Cardiac ventricle fibroblast (primary cell): Measurements from ENCODE around the gene RSPH6A. TPM values are rescaled to one million over a fixed set of nuclear protein-coding genes. Genes with fewer than 3 reads are reported as not detected.

Source experiments
- total RNA-seq: library from RNA; depleted of rRNA; stranded (reverse); fragments of >200 nt; gene quantifications from 2 replicates; pipeline ENCODE4 v1.2.3, GENCODE V29; 2015

The RSPH6A gene
- total RNA-seq: not detected in 2 replicates

DNA sequence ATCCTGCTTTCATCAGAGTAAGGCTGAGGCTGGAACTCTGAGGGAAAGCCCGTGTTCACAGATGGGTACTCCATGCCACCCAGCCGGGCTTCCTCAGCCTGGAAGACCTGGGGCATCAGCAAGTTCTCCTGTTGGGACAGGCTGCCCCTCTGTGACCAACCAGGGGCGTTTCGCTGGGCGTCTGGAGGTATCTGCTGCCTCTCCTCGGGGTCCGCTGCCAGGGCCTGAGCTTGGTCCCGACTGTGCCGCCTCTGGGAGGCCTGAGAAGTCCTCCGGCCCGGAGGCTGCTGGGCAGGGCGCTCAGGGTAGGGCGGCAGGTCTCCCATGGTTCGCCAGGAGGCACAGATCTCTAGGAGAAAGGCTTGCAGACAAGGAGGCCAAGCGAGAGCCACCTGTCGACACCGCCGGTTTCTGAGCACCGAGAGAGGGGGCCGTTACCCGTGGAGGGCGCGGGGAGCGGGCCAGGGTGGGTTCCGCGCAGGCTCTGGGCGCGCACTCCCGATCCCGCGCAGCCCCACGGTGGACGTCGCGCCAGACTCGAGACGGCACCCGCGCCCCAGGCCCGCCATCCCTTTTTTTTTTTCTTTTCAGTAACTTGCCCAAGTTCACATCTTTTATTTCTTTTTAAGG is at the start of gene RSPH6A:
TSS of gene RSPH6A (minus strand) at position 458 of the 630 bp plus-strand sequence. CDS start at position 326, 132 bp downstream.

GRCh38 chr19:45863840-45864628 is 48.9 kb upstream of the RSPH6A start, which contains the start of gene FOXA3:
Gene FOXA3 (plus strand): TSS chr19:45864326. CDS start chr19:45864457, 131 bp downstream.

GRCh38 chr19:45862564-45863334 is 47.6 kb upstream of the RSPH6A start, which contains the start of gene SYMPK:
Gene SYMPK (minus strand): TSS chr19:45863147. CDS start chr19:45854495, 8,652 bp downstream.

GRCh38 chr19:45792470-45793177 is 22.5 kb downstream of the RSPH6A start, which contains the start of gene DMWD:
Gene DMWD (minus strand): TSS chr19:45792845. CDS start chr19:45792756, 89 bp downstream.

GRCh38 chr19:45782162-45782691 is 32.9 kb downstream of the RSPH6A start, which contains the start of gene DMPK:
Gene DMPK (minus strand): TSS chr19:45782490. CDS start chr19:45782352, 138 bp downstream.

DNA sequence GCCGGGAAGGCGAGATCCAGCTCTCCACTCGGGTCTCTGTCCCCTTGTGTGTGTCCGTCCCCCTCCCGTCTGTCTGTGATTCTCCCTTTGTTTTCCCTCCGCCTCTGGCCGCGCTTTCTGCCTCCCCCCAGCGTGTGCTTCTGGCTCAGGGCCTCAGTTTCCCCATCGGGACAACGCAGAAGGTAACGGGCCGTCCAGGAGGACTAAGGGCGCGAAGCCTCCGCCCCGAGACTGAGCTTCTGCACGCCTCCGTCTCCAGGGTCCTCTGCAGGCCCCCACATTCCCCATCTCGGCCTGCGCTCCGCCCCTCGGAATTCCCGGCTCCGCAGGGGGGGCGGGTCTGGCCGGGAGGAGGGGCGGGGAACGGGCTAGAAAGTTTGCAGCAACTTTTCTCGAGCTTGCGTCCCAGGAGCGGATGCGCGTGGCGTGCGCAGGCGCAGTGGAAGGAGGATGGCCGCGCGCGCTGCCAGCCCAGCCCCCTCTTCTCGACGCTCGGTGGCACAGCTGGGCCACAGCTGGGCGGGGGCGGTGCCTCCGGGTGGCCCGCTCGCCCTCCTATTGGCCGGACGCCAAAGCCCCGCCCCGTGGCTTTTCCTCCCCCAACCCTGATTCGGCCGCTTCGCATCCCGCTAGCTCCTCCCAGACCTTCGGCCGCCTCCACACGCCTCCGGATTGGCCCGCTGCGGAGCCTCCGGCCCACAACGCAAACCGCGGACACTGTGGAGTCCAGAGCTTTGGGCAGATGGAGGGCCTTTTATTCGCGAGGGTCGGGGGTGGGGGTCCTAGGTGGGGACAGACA is 45.9 kb downstream of the RSPH6A start, which contains the start of gene SIX5:
TSS of gene SIX5 (minus strand) at position 269 of the 799 bp plus-strand sequence. CDS start 408 bp downstream, outside the sequence.

Other genes with a start within 250 kb of the RSPH6A start
- 9.1 and 12.1 TPM in 2 replicates for gene OPA3, start 230.5 kb downstream of the RSPH6A start, total RNA-seq
- gene GPR4, start 213.1 kb downstream of the RSPH6A start, total RNA-seq: 1.8 TPM in 2 replicates
- gene EML2, start 175.9 kb downstream of the RSPH6A start, total RNA-seq: 20.5 and 31.9 TPM in 2 replicates
- 0.44 TPM in 1 of 2 replicates, not detected in the other for gene GIPR, start 147.1 kb downstream of the RSPH6A start, total RNA-seq
- 212 and 276 TPM in 2 replicates for gene SNRPD2, start 123.4 kb downstream of the RSPH6A start, total RNA-seq
- 8.9 and 10.8 TPM in 2 replicates for gene QPCTL, start 122.6 kb downstream of the RSPH6A start, total RNA-seq
- gene FBXO46, start 84.4 kb downstream of the RSPH6A start, total RNA-seq: 8.4 and 10.4 TPM in 2 replicates
- not detected in 2 replicates for gene MEIOSIN, start 81.9 kb downstream of the RSPH6A start, total RNA-seq
- 24.6 and 28.0 TPM in 2 replicates for gene SIX5, start 46.1 kb downstream of the RSPH6A start, total RNA-seq
- gene DMPK, start 32.8 kb downstream of the RSPH6A start, total RNA-seq: 14.4 and 14.8 TPM in 2 replicates
- gene DMWD, start 22.5 kb downstream of the RSPH6A start, total RNA-seq: 18.8 and 19.0 TPM in 2 replicates
- 25.6 and 31.4 TPM in 2 replicates for gene SYMPK, start 47.8 kb upstream of the RSPH6A start, total RNA-seq
- gene FOXA3, start 49.0 kb upstream of the RSPH6A start, total RNA-seq: not detected in 2 replicates
- 30.3 and 30.5 TPM in 2 replicates for gene IRF2BP1, start 70.8 kb upstream of the RSPH6A start, total RNA-seq
- gene MYPOP, start 87.3 kb upstream of the RSPH6A start, total RNA-seq: 3.7 and 4.0 TPM in 2 replicates
- gene NANOS2, start 99.5 kb upstream of the RSPH6A start, total RNA-seq: not detected in 2 replicates
- gene NOVA2, start 158.6 kb upstream of the RSPH6A start, total RNA-seq: 0.24 and 0.31 TPM in 2 replicates
- gene CCDC61, start 180.2 kb upstream of the RSPH6A start, total RNA-seq: 8.8 and 9.6 TPM in 2 replicates
- not detected in 2 replicates for gene PGLYRP1, start 207.7 kb upstream of the RSPH6A start, total RNA-seq
- gene IGFL4, start 225.7 kb upstream of the RSPH6A start, total RNA-seq: not detected in 2 replicates